Right lobe of liver (tissue), 6 donors: ENCODE results near the gene GREM2. TPM values are rescaled to one million over a fixed set of nuclear protein-coding genes. Genes with fewer than 3 reads are reported as not detected.

ENCODE experiments used
- ATAC-seq, 4 donors: fragments of 200-7000 bp; cut with Tn5 transposase; one replicate each; pipeline ENCODE4 v1.9.1; 2020; ENCODE audit warnings: mild to moderate bottlenecking in 4 of 4, moderate library complexity in 4 of 4
- DNase-seq, 3 donors: peaks; one replicate each; pipeline ENCODE4 v3.0.0-alpha.2; 2020
- H3K27ac ChIP-seq, 3 donors: fragments of 200-600 bp; one replicate each; pipeline ENCODE4 v1.8.0; 2022
- H3K27me3 ChIP-seq, 2 donors: fragments of 200-600 bp; one replicate each; pipeline ENCODE4 v1.8.0; 2022
- H3K36me3 ChIP-seq, 4 donors: fragments of 200-600 bp; sonication (generic) in 1 of 4; one replicate each; pipeline versions ENCODE4 v1.5.1 to v1.8.0; 2017 to 2022; ENCODE audit warnings: control low read depth in 1 of 4
- H3K4me1 ChIP-seq, 4 donors: fragments of 200-600 bp; sonication (generic) in 1 of 4; one replicate each; pipeline versions ENCODE4 v1.5.1 to v1.8.0; 2017 to 2022; ENCODE audit warnings: control low read depth in 1 of 4
- H3K4me3 ChIP-seq, 3 donors: fragments of 200-600 bp; one replicate each; pipeline ENCODE4 v1.8.0; 2022
- H3K9me3 ChIP-seq, 4 donors: fragments of 200-600 bp; sonication (generic) in 1 of 4; one replicate each; pipeline versions ENCODE4 v1.5.1 to v1.8.0; 2017 to 2022; ENCODE audit warnings: control low read depth in 1 of 4
- POLR2A ChIP-seq: fragments of 450-650 bp; IDR thresholded peaks from one replicate; pipeline ENCODE4 v1.6.1; 2017; ENCODE audit warnings: antibody characterized with exemption, mild to moderate bottlenecking
- WGBS: methylation state at CpG from one replicate; pipeline ENCODE4 v1.1.6; 2018; ENCODE audit warnings: low coverage, low lambda C conversion rate; ENCODE audit not compliant: insufficient coverage; ENCODE audit errors: missing lambda C conversion rate; 5-methylcytosine and 5-hydroxymethylcytosine counted together
- intact Hi-C, 2 donors: fragments of 100-400 bp; cut with DNase I; formaldehyde crosslinking; loops; one replicate each; pipeline versions ENCODE4 v1.11.2 to v1.14.1; 2022
- total RNA-seq, 6 experiments: library from RNA; depleted of rRNA in 2 of 6; stranded (reverse); fragments of >200 nt in 2 of 6; fragmentation: NEBNext Ultra II Directional in 3 of 6; extraction: Animal tissue kit (Norgen Biotek cat#: 25700) in 3 of 6; gene quantifications; one replicate each; pipeline versions ENCODE4 v1.1.0 to v1.2.4, GENCODE V29; 2016 to 2023
- TF ChIP-seq, protein P1 (sequence below), 4 donors: fragments of 200-600 bp in 3 of 4; fragments of 450-650 bp in 1 of 4; IDR thresholded peaks; one replicate each; pipeline versions ENCODE4 v1.5.1 to v1.8.0; 2016 to 2022; ENCODE audit warnings: antibody characterized with exemption in 4 of 4, mild to moderate bottlenecking in 2 of 4
- donor health status: DM: no; HTN: yes; CAD: no.
- donor health status: DM: no; HTN: no; CAD: no.
- donor health status: DM: no; HTN: no; CAD: no.
- donor health status: DM: no; HTN: yes; CAD: no.
- donor health status: DM: no; HTN: yes; CAD: no.

Gene GREM2
- total RNA-seq, 6 experiments from 2014 or later, result 5.1 to 27.4 (median 12.7) TPM

DNA sequence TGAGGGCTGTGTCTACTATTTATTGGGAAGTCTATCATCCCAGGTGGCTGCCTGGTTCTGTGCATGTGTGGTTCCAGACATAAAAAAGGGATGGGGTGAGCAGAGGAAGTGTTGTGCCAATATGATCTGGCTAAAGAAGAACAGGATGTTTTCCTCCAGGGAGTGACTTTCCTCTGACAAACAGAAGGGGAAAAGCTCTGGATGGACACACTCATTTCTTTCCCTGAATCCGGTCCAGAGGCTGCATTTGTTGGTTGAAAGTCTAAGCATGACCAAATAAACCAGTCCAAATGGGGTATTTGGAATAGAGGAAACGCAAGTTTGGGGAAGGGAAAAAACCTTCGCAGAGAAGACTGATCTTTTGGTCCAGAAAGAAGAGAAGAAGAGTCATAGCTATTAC, 12.7 kb downstream of the GREM2 start:
- ATAC-seq, result peak; percentile 4 to 49 (median 28)
- Histone ChIP-seq H3K36me3 (no peaks in the 10 kb centered on the region), H3K27me3 (no peaks in the 10 kb centered on the region), H3K4me1 (peaks cover 0 to 49% (median 19%) of the 10 kb centered on the region in 4 donors), H3K9me3 (no peaks in the 10 kb centered on the region), H3K4me3 (no peak overlapping the region), H3K27ac (peak overlapping the region; percentile 92 to 97 (median 92))
- WGBS, result 16% methylated on average over 3 of the region's 3 CpGs
- peak in 1 of 3 donors; percentile 61 for DNase-seq
- intact Hi-C loops, result no loop called here
- TF ChIP-seq, protein P1, sequence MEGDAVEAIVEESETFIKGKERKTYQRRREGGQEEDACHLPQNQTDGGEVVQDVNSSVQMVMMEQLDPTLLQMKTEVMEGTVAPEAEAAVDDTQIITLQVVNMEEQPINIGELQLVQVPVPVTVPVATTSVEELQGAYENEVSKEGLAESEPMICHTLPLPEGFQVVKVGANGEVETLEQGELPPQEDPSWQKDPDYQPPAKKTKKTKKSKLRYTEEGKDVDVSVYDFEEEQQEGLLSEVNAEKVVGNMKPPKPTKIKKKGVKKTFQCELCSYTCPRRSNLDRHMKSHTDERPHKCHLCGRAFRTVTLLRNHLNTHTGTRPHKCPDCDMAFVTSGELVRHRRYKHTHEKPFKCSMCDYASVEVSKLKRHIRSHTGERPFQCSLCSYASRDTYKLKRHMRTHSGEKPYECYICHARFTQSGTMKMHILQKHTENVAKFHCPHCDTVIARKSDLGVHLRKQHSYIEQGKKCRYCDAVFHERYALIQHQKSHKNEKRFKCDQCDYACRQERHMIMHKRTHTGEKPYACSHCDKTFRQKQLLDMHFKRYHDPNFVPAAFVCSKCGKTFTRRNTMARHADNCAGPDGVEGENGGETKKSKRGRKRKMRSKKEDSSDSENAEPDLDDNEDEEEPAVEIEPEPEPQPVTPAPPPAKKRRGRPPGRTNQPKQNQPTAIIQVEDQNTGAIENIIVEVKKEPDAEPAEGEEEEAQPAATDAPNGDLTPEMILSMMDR (IDR thresholded peaks at IDR 0.05), result no peak
- no peak for TF ChIP-seq POLR2A

- intact Hi-C loops, result no loop called here
- WGBS, result 38% methylated on average over 3 of the region's 3 CpGs
- Histone ChIP-seq H3K9me3 (no peaks in the 10 kb centered on the region), H3K4me3 (peak overlapping the region in 2 of 3 donors; percentile 12 to 36), H3K36me3 (no peaks in the 10 kb centered on the region), H3K4me1 (peaks cover 0 to 49% (median 19%) of the 10 kb centered on the region in 4 donors), H3K27ac (peak overlapping the region; percentile 92 to 97 (median 92)), H3K27me3 (no peaks in the 10 kb centered on the region)
- peak in 1 of 3 donors; percentile 61 for DNase-seq
- peak; percentile 36 to 60 (median 54) for ATAC-seq
- TF ChIP-seq, protein P1 (IDR thresholded peaks at IDR 0.05), result no peak
- peak; percentile 25 for TF ChIP-seq POLR2A
Measured at GRCh38 chr1:240598216-240599001, 13.5 kb downstream of the GREM2 start.

DNA sequence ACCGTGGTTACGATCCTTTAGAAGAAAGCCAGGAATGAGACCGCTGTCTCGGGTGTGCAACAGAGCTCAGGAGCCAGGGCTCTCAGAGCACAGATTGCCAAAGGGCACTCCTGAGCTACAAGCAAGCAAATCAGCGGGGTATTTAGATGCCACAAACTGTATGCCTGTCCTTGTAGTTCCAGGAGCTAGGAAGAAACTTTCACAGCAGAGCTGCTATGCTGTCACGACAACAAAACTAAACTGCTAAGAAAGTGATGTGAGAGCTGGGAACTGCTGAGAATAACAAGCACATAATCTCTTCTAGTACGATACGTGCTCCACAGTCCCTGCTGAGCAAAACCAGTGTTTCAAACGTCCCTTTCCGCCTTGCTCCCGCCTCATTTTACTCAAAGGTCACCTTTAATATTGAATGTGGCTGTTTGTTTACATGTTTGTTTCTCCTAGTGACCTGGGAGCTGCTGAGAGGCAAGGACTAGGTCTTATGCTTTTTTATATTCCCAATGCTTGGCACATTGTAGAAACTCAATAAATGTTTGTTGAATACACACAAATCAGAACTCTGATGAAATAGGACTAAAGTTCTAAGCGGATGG, 14.7 kb downstream of the GREM2 start:
- TF ChIP-seq POLR2A, result no peak
- TF ChIP-seq, protein P1 (IDR thresholded peaks at IDR 0.05), result no peak
- Histone ChIP-seq H3K9me3 (no peaks in the 10 kb centered on the region), H3K27ac (peak overlapping the region; percentile 92 to 97 (median 92)), H3K27me3 (no peaks in the 10 kb centered on the region), H3K36me3 (no peaks in the 10 kb centered on the region), H3K4me1 (peaks cover 0 to 50% (median 19%) of the 10 kb centered on the region in 4 donors), H3K4me3 (peak overlapping the region in 2 of 3 donors; percentile 36 to 37)
- 24% methylated on average over 10 of the region's 12 CpGs for WGBS
- peak; percentile 45 to 71 (median 53) for ATAC-seq
- intact Hi-C loops, result no loop called here
- DNase-seq, result peak in 1 of 3 donors; percentile 52

GRCh38 chr1:240595476-240595875, 16.5 kb downstream of the GREM2 start:
- Histone ChIP-seq H3K4me3 (no peak overlapping the region), H3K9me3 (no peaks in the 10 kb centered on the region), H3K27ac (peak overlapping the region; percentile 92 to 97 (median 92)), H3K4me1 (peaks cover 0 to 58% (median 19%) of the 10 kb centered on the region in 4 donors), H3K36me3 (no peaks in the 10 kb centered on the region), H3K27me3 (no peaks in the 10 kb centered on the region)
- 33% methylated on average over 2 of the region's 2 CpGs for WGBS
- ATAC-seq (no peak), DNase-seq (peak in 1 of 3 donors; percentile 56)
- TF ChIP-seq POLR2A, result no peak
- TF ChIP-seq, protein P1 (IDR thresholded peaks at IDR 0.05), result no peak
- intact Hi-C loops, result no loop called here
